Osteoblast (primary cell): ENCODE results near the gene MRPS30. TPM values are rescaled to one million over a fixed set of nuclear protein-coding genes. Genes with fewer than 3 reads are reported as not detected.

ENCODE experiments used
- DNase-seq: peaks from one replicate; pipeline ENCODE4 v3.0.0; 2011; ENCODE audit warnings: low spot score, mixed read lengths; ENCODE audit not compliant: insufficient read length; ENCODE audit errors: missing footprints
- H2AFZ ChIP-seq: 2 replicates; pipeline ENCODE4 v1.6.0; 2011; ENCODE audit warnings: mild to moderate bottlenecking, low read length
- H3K27ac ChIP-seq: 2 replicates; pipeline ENCODE4 v1.5.1; 2011; ENCODE audit warnings: mild to moderate bottlenecking, low read depth, low read length, moderate library complexity
- H3K27me3 ChIP-seq: 2 replicates; pipeline ENCODE4 v1.6.0; 2012; ENCODE audit warnings: mild to moderate bottlenecking, control low read depth, inconsistent platforms, low read length, moderate library complexity; ENCODE audit not compliant: insufficient read depth
- H3K36me3 ChIP-seq: 2 replicates; pipeline ENCODE4 v1.5.1; 2011; ENCODE audit warnings: mild to moderate bottlenecking, low read length, control low read depth, moderate library complexity; ENCODE audit not compliant: insufficient read depth
- H3K4me1 ChIP-seq: 2 replicates; pipeline ENCODE4 v1.5.1; 2011; ENCODE audit warnings: mild to moderate bottlenecking, low read length, control low read depth, moderate library complexity; ENCODE audit not compliant: insufficient read depth
- H3K4me2 ChIP-seq: 2 replicates; pipeline ENCODE4 v1.6.0; 2011; ENCODE audit warnings: mild to moderate bottlenecking, low read length; ENCODE audit not compliant: insufficient read depth
- H3K4me3 ChIP-seq: fragments of 200-600 bp; sonication (generic); 3 replicates; pipeline ENCODE4 v1.5.1; 2012; ENCODE audit warnings: mild to moderate bottlenecking, low read length, inconsistent platforms; ENCODE audit not compliant: insufficient read depth
- H3K79me2 ChIP-seq: 2 replicates; pipeline ENCODE4 v1.6.0; 2012; ENCODE audit warnings: mild to moderate bottlenecking, low read length, control low read depth, inconsistent platforms; ENCODE audit not compliant: insufficient read depth
- H3K9me3 ChIP-seq: 2 replicates; pipeline ENCODE4 v1.5.1; 2011; ENCODE audit warnings: low read depth, low read length, control low read depth
- H4K20me1 ChIP-seq: 2 replicates; pipeline ENCODE4 v1.6.0; 2012; ENCODE audit warnings: mild to moderate bottlenecking, low read length, control low read depth; ENCODE audit not compliant: insufficient read depth
- total RNA-seq: library from RNA; depleted of rRNA; stranded (reverse); fragments of >200 nt; gene quantifications from 2 replicates; pipeline ENCODE4 v1.2.3, GENCODE V29; 2012
- TF ChIP-seq, protein P1 (sequence below): IDR thresholded peaks from 2 replicates; pipeline ENCODE4 v1.5.1; 2011; ENCODE audit warnings: mild to moderate bottlenecking, low read depth, low read length, moderate library complexity; ENCODE audit errors: extremely low read depth

The MRPS30 gene
- total RNA-seq, 1 donor, result 69.1 TPM

DNA sequence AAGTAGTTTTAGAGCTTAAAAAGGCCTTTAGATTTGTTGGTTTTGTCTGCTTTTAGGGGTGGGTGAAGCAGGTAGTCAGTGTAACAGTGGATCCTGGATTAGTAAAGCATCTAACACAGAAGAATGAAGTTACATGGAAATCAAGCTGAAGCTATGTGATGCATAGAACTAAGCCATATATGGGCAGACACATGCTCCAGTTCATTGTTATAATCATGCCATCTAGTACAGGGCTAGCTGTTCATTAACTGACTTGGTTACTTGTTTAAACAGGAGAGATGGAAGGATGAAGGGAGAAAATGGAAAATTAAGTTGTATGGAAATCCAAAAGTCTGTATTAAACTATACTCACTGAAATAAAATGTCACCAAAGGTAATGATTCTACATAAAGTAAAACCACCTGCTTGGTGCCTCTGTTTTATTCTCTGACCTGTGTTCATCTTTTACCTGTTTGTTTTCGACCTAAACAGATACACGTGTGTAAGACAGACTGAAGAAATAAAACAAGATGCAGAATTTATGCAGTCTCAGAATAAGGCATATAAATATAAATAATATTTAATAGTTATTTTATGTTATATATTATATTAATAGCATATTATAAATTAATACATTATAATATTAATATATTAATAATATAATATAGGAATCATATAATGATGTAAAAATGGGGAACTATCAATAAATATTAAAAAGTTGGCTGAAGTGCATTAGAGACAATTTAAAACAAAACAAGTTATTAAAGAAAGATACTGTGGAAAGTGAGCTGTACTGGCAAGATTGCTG lies 33.9 kb downstream of the MRPS30 start:
- H4K20me1 ChIP-seq, result no peaks in the 10 kb centered on the region
- H3K4me1 ChIP-seq, result no peaks in the 10 kb centered on the region
- H3K79me2 ChIP-seq, result no peaks in the 10 kb centered on the region
- no peak overlapping the region for H3K27ac ChIP-seq
- no peaks in the 10 kb centered on the region for H3K36me3 ChIP-seq
- H3K4me3 ChIP-seq, result no peak overlapping the region
- peak; percentile 4 for DNase-seq
- TF ChIP-seq, protein P1, sequence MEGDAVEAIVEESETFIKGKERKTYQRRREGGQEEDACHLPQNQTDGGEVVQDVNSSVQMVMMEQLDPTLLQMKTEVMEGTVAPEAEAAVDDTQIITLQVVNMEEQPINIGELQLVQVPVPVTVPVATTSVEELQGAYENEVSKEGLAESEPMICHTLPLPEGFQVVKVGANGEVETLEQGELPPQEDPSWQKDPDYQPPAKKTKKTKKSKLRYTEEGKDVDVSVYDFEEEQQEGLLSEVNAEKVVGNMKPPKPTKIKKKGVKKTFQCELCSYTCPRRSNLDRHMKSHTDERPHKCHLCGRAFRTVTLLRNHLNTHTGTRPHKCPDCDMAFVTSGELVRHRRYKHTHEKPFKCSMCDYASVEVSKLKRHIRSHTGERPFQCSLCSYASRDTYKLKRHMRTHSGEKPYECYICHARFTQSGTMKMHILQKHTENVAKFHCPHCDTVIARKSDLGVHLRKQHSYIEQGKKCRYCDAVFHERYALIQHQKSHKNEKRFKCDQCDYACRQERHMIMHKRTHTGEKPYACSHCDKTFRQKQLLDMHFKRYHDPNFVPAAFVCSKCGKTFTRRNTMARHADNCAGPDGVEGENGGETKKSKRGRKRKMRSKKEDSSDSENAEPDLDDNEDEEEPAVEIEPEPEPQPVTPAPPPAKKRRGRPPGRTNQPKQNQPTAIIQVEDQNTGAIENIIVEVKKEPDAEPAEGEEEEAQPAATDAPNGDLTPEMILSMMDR, result no peak
- H3K27me3 ChIP-seq, result no peaks in the 10 kb centered on the region
- no peak overlapping the region for H3K4me2 ChIP-seq
- no peak overlapping the region for H2AFZ ChIP-seq
- H3K9me3 ChIP-seq, result no peaks in the 10 kb centered on the region

DNA sequence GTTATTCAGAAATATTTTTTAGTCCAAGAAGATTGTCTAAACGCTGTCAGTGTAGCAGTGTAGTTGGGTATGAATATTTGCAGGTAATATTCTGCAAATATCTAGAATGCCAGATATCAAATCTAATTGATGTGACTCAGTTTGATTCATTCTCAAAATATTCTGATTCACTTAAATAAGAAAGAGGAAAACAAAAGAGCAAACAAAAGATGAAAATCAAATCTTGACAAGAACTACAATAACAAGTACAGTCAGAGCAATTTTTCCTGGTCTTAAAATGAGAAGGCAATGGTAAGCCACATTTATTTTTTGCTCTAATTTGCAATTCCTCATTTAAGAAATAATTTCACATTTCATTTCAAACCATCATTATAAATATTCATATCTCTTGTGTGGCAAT lies 36.0 kb downstream of the MRPS30 start:
- Histone ChIP-seq H3K36me3 (no peaks in the 10 kb centered on the region), H3K4me3 (no peak overlapping the region), H4K20me1 (no peaks in the 10 kb centered on the region), H3K79me2 (no peaks in the 10 kb centered on the region), H3K27me3 (no peaks in the 10 kb centered on the region), H3K4me2 (no peak overlapping the region), H3K27ac (no peak overlapping the region), H3K9me3 (no peaks in the 10 kb centered on the region), H3K4me1 (no peaks in the 10 kb centered on the region), H2AFZ (no peak overlapping the region)
- no peak for DNase-seq
- TF ChIP-seq, protein P1, result no peak

DNA sequence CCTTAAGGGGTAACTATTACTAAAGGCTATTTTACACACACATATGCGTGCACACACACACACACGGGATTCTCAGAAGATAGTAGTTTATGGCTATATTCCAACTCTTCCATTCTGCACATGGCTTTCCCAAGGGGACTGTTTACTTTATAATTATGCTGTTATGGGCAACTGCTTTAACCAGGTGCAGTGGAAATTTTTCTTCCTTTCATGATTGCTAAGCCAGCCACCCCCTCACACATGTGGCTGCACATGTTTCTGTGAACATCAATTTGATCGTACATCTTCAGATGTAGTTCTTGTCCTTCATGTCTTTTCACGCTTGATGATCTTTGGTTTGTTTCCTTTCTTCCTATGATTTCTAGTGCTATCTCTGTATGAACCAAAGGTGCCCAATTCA lies 37.0 kb downstream of the MRPS30 start:
- no peak for DNase-seq
- TF ChIP-seq, protein P1, result no peak
- no peak overlapping the region for H3K27ac ChIP-seq

DNA sequence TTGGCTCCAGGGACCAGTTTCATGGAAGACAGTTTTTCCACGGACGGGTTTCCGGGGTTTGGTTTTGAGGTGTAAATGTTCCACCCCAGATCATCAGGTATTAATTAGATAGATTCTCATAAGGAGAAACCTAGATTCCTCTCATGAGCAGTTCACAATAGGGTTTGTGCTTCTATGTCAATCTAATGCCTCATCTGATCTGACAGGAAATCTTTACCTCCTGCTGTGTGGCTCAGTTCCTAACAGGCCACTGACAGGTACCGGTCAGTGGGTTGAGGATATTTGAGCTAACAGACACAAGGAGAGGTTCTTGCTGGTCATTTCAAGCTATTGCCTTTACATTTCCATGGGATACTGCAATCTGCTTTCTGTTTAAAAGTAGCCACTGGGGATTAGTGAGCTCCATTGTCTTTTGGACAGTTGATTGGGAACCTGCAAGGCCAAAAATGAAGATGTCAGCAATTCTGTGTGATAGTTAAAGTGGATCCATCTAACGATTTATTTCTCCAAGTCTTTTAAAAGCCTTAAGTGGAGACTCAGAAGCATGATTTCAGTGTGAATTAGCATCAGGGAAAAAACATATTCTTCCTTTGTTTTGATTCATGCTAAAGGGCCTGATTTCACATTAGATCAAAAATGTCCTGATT lies 38.6 kb downstream of the MRPS30 start:
- Histone ChIP-seq H3K27ac (no peak overlapping the region), H3K9me3 (no peaks in the 10 kb centered on the region), H2AFZ (no peak overlapping the region), H3K4me3 (no peak overlapping the region), H4K20me1 (no peaks in the 10 kb centered on the region), H3K79me2 (no peaks in the 10 kb centered on the region), H3K4me2 (no peak overlapping the region), H3K36me3 (no peaks in the 10 kb centered on the region), H3K27me3 (no peaks in the 10 kb centered on the region), H3K4me1 (no peaks in the 10 kb centered on the region)
- DNase-seq, result peak; percentile 13
- TF ChIP-seq, protein P1, result no peak

More for the DNA sequence above, 37.0 kb downstream of the MRPS30 start:
- Histone ChIP-seq H3K4me2 (no peak overlapping the region), H2AFZ (no peak overlapping the region), H3K4me1 (no peaks in the 10 kb centered on the region), H3K9me3 (no peaks in the 10 kb centered on the region), H4K20me1 (no peaks in the 10 kb centered on the region), H3K79me2 (no peaks in the 10 kb centered on the region), H3K27me3 (no peaks in the 10 kb centered on the region), H3K4me3 (no peak overlapping the region), H3K36me3 (no peaks in the 10 kb centered on the region)
